ENCODE data around the gene HDHD5.

- no peak for TF ChIP-seq MAX (IDR thresholded peaks at IDR 0.05; ENCODE audit: low read depth, low read length)
- TF ChIP-seq, protein P1, sequence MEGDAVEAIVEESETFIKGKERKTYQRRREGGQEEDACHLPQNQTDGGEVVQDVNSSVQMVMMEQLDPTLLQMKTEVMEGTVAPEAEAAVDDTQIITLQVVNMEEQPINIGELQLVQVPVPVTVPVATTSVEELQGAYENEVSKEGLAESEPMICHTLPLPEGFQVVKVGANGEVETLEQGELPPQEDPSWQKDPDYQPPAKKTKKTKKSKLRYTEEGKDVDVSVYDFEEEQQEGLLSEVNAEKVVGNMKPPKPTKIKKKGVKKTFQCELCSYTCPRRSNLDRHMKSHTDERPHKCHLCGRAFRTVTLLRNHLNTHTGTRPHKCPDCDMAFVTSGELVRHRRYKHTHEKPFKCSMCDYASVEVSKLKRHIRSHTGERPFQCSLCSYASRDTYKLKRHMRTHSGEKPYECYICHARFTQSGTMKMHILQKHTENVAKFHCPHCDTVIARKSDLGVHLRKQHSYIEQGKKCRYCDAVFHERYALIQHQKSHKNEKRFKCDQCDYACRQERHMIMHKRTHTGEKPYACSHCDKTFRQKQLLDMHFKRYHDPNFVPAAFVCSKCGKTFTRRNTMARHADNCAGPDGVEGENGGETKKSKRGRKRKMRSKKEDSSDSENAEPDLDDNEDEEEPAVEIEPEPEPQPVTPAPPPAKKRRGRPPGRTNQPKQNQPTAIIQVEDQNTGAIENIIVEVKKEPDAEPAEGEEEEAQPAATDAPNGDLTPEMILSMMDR (IDR thresholded peaks at IDR 0.05; ENCODE audit: low read depth, low read length), result no peak
- no peak for TF ChIP-seq POLR2A (IDR thresholded peaks at IDR 0.05; ENCODE audit: extremely low read depth, insufficient read length)
- TF ChIP-seq MYC (IDR thresholded peaks at IDR 0.05; ENCODE audit: low read depth, low read length), result no peak
Measured at GRCh38 chr22:17162731-17163130, 3.7 kb upstream of the HDHD5 start.
